Endothelial cell of umbilical vein (primary cell): Measurements from ENCODE around the gene LAMB3. TPM values are rescaled to one million over a fixed set of nuclear protein-coding genes. Genes with fewer than 3 reads are reported as not detected.

ENCODE experiments used
- BruUV-seq: library from RNA; stranded (reverse); fragments of 400-500 nt; replicated peaks from 2 replicates; lab custom pipeline; 2021; lab: Mats Ljungman, UMichigan
- CTCF ChIA-PET: fragments of 300-600, 350-600 bp; sonication (Branson Sonifier 250); formaldehyde crosslinking; loops from one replicate; lab custom pipeline; 2021; ENCODE audit warnings: antibody characterized with exemption, inconsistent platforms; lab: Charles Lee
- POLR2A ChIA-PET: fragments of 300-600, 350-600 bp; sonication (Branson Sonifier 250); formaldehyde crosslinking; loops from one replicate; lab custom pipeline; 2021; ENCODE audit warnings: antibody characterized with exemption, inconsistent platforms; lab: Charles Lee
- DNase-seq: peaks from one replicate; pipeline ENCODE4 v3.0.0-alpha.2; 2011; ENCODE audit warnings: low read depth, low spot score
- FAIRE-seq: peaks from 2 replicates; lab custom pipeline; 2011; peaks lifted over from hg19 to GRCh38; lab: Jason Lieb, UNC
- H2AFZ ChIP-seq: 2 replicates; pipeline ENCODE4 v1.6.0; 2012; ENCODE audit warnings: low read depth, low read length, control low read depth, inconsistent platforms
- H3K27ac ChIP-seq: 2 replicates; pipeline ENCODE4 v1.5.1; 2011; ENCODE audit warnings: low read depth, mild to moderate bottlenecking, control low read depth, low read length, moderate library complexity; ENCODE audit not compliant: insufficient read depth
- H3K27me3 ChIP-seq, 2 experiments: 2 replicates each; pipeline versions ENCODE4 v1.6.0 to v1.6.1; 2011; ENCODE audit warnings: low read length in 2 of 2, mixed read lengths in 1 of 2; ENCODE audit not compliant: control insufficient read depth in 2 of 2, insufficient read depth in 2 of 2
- H3K36me3 ChIP-seq, 2 experiments: 2 replicates in 1 of 2; 3 replicates in 1 of 2; pipeline ENCODE4 v1.5.1; 2011; ENCODE audit warnings: low read length in 2 of 2, mild to moderate bottlenecking in 1 of 2, moderate library complexity in 1 of 2; ENCODE audit not compliant: control insufficient read depth in 2 of 2, insufficient read depth in 2 of 2; ENCODE audit errors: extremely low read depth in 1 of 2
- H3K4me1 ChIP-seq: 3 replicates; pipeline ENCODE4 v1.5.1; 2011; ENCODE audit warnings: mild to moderate bottlenecking, low read length; ENCODE audit not compliant: control insufficient read depth, insufficient read depth; ENCODE audit errors: extremely low read depth
- H3K4me2 ChIP-seq: 2 replicates; pipeline ENCODE4 v1.6.1; 2011; ENCODE audit warnings: low read length, control low read depth, mixed read lengths; ENCODE audit not compliant: insufficient read depth
- H3K4me3 ChIP-seq, 3 experiments: fragments of 200-600 bp in 1 of 3; sonication (generic), shearing (Covaris generic) in 1 of 3; replicated peaks in 1 of 3; 2 replicates each; pipeline ENCODE4 v1.5.1; 2011 to 2016; ENCODE audit warnings: control low read depth in 3 of 3, low read length in 3 of 3, mild to moderate bottlenecking in 2 of 3, inconsistent platforms in 1 of 3, low read depth in 1 of 3, moderate library complexity in 1 of 3; ENCODE audit not compliant: insufficient read depth in 1 of 3
- H3K79me2 ChIP-seq: 2 replicates; pipeline ENCODE4 v1.6.0; 2012; ENCODE audit warnings: low read length, inconsistent platforms; ENCODE audit not compliant: control insufficient read depth, insufficient read depth
- H3K9ac ChIP-seq: replicated peaks from 2 replicates; pipeline ENCODE3; 2011; ENCODE audit warnings: low read length, control low read depth; ENCODE audit not compliant: insufficient read depth; ENCODE audit errors: extremely low read depth
- H3K9me1 ChIP-seq: replicated peaks from 3 replicates; pipeline ENCODE4 v1.6.0; 2011; ENCODE audit warnings: mild to moderate bottlenecking, low read length; ENCODE audit not compliant: control insufficient read depth, insufficient read depth; ENCODE audit errors: extremely low read depth
- H3K9me3 ChIP-seq: replicated peaks from 2 replicates; pipeline ENCODE4 v1.5.1; 2012; ENCODE audit warnings: low read length, inconsistent platforms; ENCODE audit not compliant: control insufficient read depth, insufficient read depth
- H4K20me1 ChIP-seq: replicated peaks from 2 replicates; pipeline ENCODE3; 2011; ENCODE audit warnings: mild to moderate bottlenecking, low read length; ENCODE audit not compliant: control insufficient read depth, insufficient read depth; ENCODE audit errors: extremely low read depth
- CTCF ChIP-seq, 2 donors: IDR thresholded peaks; 1 replicate in 1 of 2; 2 replicates in 1 of 2; pipeline ENCODE4 v1.5.1; 2011; ENCODE audit warnings: low read length in 2 of 2, mild to moderate bottlenecking in 2 of 2, moderate library complexity in 2 of 2, control low read depth in 1 of 2, inconsistent platforms in 1 of 2, low read depth in 1 of 2; ENCODE audit not compliant: insufficient read depth in 1 of 2; ENCODE audit errors: extremely low read depth in 1 of 2
- EZH2 ChIP-seq: IDR thresholded peaks from 2 replicates; pipeline ENCODE4 v1.6.1; 2012; ENCODE audit warnings: borderline replicate concordance, low read depth, mild to moderate bottlenecking, moderate library complexity, low read length, inconsistent platforms; ENCODE audit not compliant: severe bottlenecking
- FOS ChIP-seq: IDR thresholded peaks from 2 replicates; pipeline ENCODE4 v1.6.1; 2011; ENCODE audit warnings: mild to moderate bottlenecking, low read length, moderate library complexity, borderline replicate concordance; ENCODE audit not compliant: insufficient read depth
- GATA2 ChIP-seq: IDR thresholded peaks from 2 replicates; pipeline ENCODE4 v1.7.0; 2011; ENCODE audit warnings: low read depth, mild to moderate bottlenecking, moderate library complexity, mixed read lengths, low read length; ENCODE audit not compliant: insufficient read length, insufficient read depth
- JUN ChIP-seq: IDR thresholded peaks from 2 replicates; pipeline ENCODE4 v1.6.1; 2011; ENCODE audit warnings: borderline replicate concordance, low read depth; ENCODE audit not compliant: insufficient read length, insufficient read depth
- MAX ChIP-seq: IDR thresholded peaks from 2 replicates; pipeline ENCODE4 v1.6.1; 2011; ENCODE audit not compliant: insufficient read depth, insufficient read length
- MYC ChIP-seq: IDR thresholded peaks from one replicate; pipeline ENCODE4 v1.6.1; 2011; ENCODE audit warnings: mild to moderate bottlenecking, low read depth, low read length
- POLR2A ChIP-seq: IDR thresholded peaks from 2 replicates; pipeline ENCODE4 v1.6.1; 2012; ENCODE audit warnings: low read depth, mild to moderate bottlenecking, control low read depth, low read length
- POLR2AphosphoS5 ChIP-seq: IDR thresholded peaks from 2 replicates; pipeline ENCODE4 v1.6.1; 2012; ENCODE audit warnings: low read depth, mild to moderate bottlenecking, control low read depth, low read length, moderate library complexity; ENCODE audit not compliant: insufficient read depth
- dilution Hi-C: fragments of 300-500 bp; cut with MboI; formaldehyde crosslinking; loops from one replicate; pipeline ENCODE4 v1.15.0; 2019; ENCODE audit warnings: low sequenced_read_pairs; ENCODE audit not compliant: extremely low pct_ligation_motif_present
- intact Hi-C: fragments of 100-400 bp; cut with micrococcal nuclease; formaldehyde crosslinking; loops from one replicate; pipeline ENCODE4 v1.10.0; 2022
- polyA plus RNA-seq, 4 experiments: library from polyadenylated mRNA; depleted of rRNA in 3 of 4; stranded (reverse) in 3 of 4; unstranded in 1 of 4; fragments of >200 nt; gene quantifications; 2 replicates each; pipeline versions ENCODE4 v1.2.1 to v1.2.3, GENCODE V29; 2011 to 2012; ENCODE audit warnings: missing spikeins in 1 of 4
- total RNA-seq: library from RNA; stranded (reverse); gene quantifications from 2 replicates; pipeline ENCODE4 v1.2.3, GENCODE V29; 2021

LAMB3 gene
- total and polyA plus RNA-seq, 2 donors (not counting 3 experiments of a cell fraction or from before 2014, with no cell fraction given) = 2.6 to 3.1 TPM

- BruUV-seq = no TSS peak
- no peaks in the 10 kb centered on the region for H3K9me3 ChIP-seq
- H3K27me3 ChIP-seq = no peaks in the 10 kb centered on the region
- no peak for TF ChIP-seq JUN
- TF ChIP-seq MYC = no peak
- TF ChIP-seq GATA2 = no peak
- no peak for TF ChIP-seq FOS
- TF ChIP-seq MAX = no peak
- TF ChIP-seq POLR2A = no peak
- TF ChIP-seq CTCF (IDR thresholded peaks at IDR 0.05; ENCODE audit: extremely low read depth in 1 of 2, insufficient read depth in 1 of 2, low read depth in 1 of 2, low read length in 2 of 2) = no peak
- no peak for TF ChIP-seq POLR2AphosphoS5
- TF ChIP-seq EZH2 = no peak
- no peak overlapping the region for H3K27ac ChIP-seq
- H3K9me1 ChIP-seq = no peaks in the 10 kb centered on the region
- dilution Hi-C loops (no loop called here), intact Hi-C loops (loop anchor here (5.0 kb wide), 1 partner anchor 33 kb away; no protein-coding TSS in a partner anchor)
- no peaks in the 10 kb centered on the region for H3K36me3 ChIP-seq
- no peak overlapping the region for H3K9ac ChIP-seq
- ChIA-PET CTCF (interaction anchor here (0.9 to 10.2 kb wide), 7 partner anchors 23 to 58 kb away, joined by 3 to 119 read pairs (median 14); no protein-coding TSS in a partner anchor), POLR2A (no interaction called here)
- no peak overlapping the region for H3K4me3 ChIP-seq
- no peaks in the 10 kb centered on the region for H4K20me1 ChIP-seq
- no peaks in the 10 kb centered on the region for H3K79me2 ChIP-seq
- FAIRE-seq (no peak), DNase-seq (no peak)
- no peak overlapping the region for H2AFZ ChIP-seq
- H3K4me2 ChIP-seq = no peak overlapping the region
- no peaks in the 10 kb centered on the region for H3K4me1 ChIP-seq
Observed at GRCh38 chr1:209624558-209625549, 27.4 kb downstream of the LAMB3 start.
